Smooth muscle cell (in vitro differentiated cells): ENCODE data around the gene ACVRL1. TPM values are rescaled to one million over a fixed set of nuclear protein-coding genes. Genes with fewer than 3 reads are reported as not detected.

Source experiments
- DNase-seq: peaks from one replicate; lab custom pipeline; 2025; ENCODE audit not compliant: unreplicated experiment; lab: John Stamatoyannopoulos, UW
- H2AFZ ChIP-seq: fragments of 200-600 bp; sonication (generic); 2 replicates; pipeline ENCODE4 v1.6.0; 2016; ENCODE audit warnings: antibody characterized with exemption, low read depth, mild to moderate bottlenecking
- H3F3A ChIP-seq: fragments of 200-600 bp; sonication (generic); 2 replicates; pipeline ENCODE4 v1.6.0; 2017; ENCODE audit warnings: antibody characterized with exemption, low read depth
- H3K27ac ChIP-seq: fragments of 200-600 bp; sonication (generic); 2 replicates; pipeline ENCODE4 v1.5.1; 2016; ENCODE audit warnings: low read depth, mild to moderate bottlenecking
- H3K27me3 ChIP-seq: fragments of 200-600 bp; sonication (generic); 2 replicates; pipeline ENCODE4 v1.6.1; 2016; ENCODE audit warnings: low read depth, mild to moderate bottlenecking
- H3K36me3 ChIP-seq: fragments of 200-600 bp; sonication (generic); 2 replicates; pipeline ENCODE4 v1.5.1; 2016; ENCODE audit warnings: low read depth
- H3K4me1 ChIP-seq: fragments of 200-600 bp; sonication (generic); 2 replicates; pipeline ENCODE4 v1.5.1; 2016; ENCODE audit warnings: low read depth
- H3K4me2 ChIP-seq: fragments of 200-600 bp; sonication (generic); 2 replicates; pipeline ENCODE4 v1.6.0; 2016; ENCODE audit warnings: mild to moderate bottlenecking
- H3K4me3 ChIP-seq: fragments of 200-600 bp; sonication (generic); 2 replicates; pipeline ENCODE4 v1.5.1; 2016; ENCODE audit warnings: mild to moderate bottlenecking
- H3K79me2 ChIP-seq: fragments of 200-600 bp; sonication (generic); 2 replicates; pipeline ENCODE4 v1.6.0; 2016; ENCODE audit warnings: low read depth, mild to moderate bottlenecking
- H3K9ac ChIP-seq: fragments of 200-600 bp; sonication (generic); 2 replicates; pipeline ENCODE4 v1.6.0; 2016; ENCODE audit warnings: low read depth
- H3K9me3 ChIP-seq: fragments of 200-600 bp; sonication (generic); replicated peaks from 2 replicates; pipeline ENCODE4 v1.5.1; 2016; ENCODE audit warnings: low read depth
- H4K20me1 ChIP-seq: fragments of 200-600 bp; sonication (generic); 2 replicates; pipeline ENCODE4 v1.6.0; 2016; ENCODE audit warnings: low read depth
- CTCF ChIP-seq: fragments of 200-600 bp; sonication (generic); IDR thresholded peaks from 2 replicates; pipeline ENCODE4 v1.5.1; 2017; ENCODE audit warnings: borderline replicate concordance, mild to moderate bottlenecking, antibody characterized with exemption; ENCODE audit not compliant: insufficient read depth, poor library complexity, severe bottlenecking
- WGBS: methylation state at CpG from one replicate; pipeline ENCODE4 v1.1.7; 2016; ENCODE audit warnings: low lambda C conversion rate; 5-methylcytosine and 5-hydroxymethylcytosine counted together
- polyA plus RNA-seq: library from polyadenylated mRNA; unstranded; fragments of >200 nt; fragmentation: Nextera tagmentation; extraction: Ambion mirVana; gene quantifications from 2 replicates; pipeline ENCODE4 v1.2.1, GENCODE V29; 2016
- total RNA-seq: library from RNA; depleted of rRNA; stranded (reverse); fragments of >200 nt; gene quantifications from 2 replicates; pipeline ENCODE4 v1.2.3, GENCODE V29; 2014

ACVRL1 gene
- total and polyA plus RNA-seq, 2 experiments from 2014 or later, result 8.4 to 10.4 TPM

GRCh38 chr12:51962737-51963136 is 55.4 kb downstream of the ACVRL1 start:
- Histone ChIP-seq H3K4me3 (peak overlapping the region; percentile 7), H3K27me3 (no peaks in the 10 kb centered on the region), H3K27ac (peak overlapping the region; percentile 59), H2AFZ (no peak overlapping the region), H3K36me3 (no peaks in the 10 kb centered on the region), H3K4me1 (no peaks in the 10 kb centered on the region), H4K20me1 (peaks cover 68% of the 10 kb centered on the region), H3F3A (no peaks in the 10 kb centered on the region), H3K79me2 (peaks cover 86% of the 10 kb centered on the region), H3K9ac (no peak overlapping the region), H3K4me2 (peak overlapping the region; percentile 0), H3K9me3 (no peaks in the 10 kb centered on the region)
- DNase-seq, result no peak
- TF ChIP-seq CTCF, result no peak
- 86% methylated on average over 3 of the region's 3 CpGs for WGBS

DNA sequence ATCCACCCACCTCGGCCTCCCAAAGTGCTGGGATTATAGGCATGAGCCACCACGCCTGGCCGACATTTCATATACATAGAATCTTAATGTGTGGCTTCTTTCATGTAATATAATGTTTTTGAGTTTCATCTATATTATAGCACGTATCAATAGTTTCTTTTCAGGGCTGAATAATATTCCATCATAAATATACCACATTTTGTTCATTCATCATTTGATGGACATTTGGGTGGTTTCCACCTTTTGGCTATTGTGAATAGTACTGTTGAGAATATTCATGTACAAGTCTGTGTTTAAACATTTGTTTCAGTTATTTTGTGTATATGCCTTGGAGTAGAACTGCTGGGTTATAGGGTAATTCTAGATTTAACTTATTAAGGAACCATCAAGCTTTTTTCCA is 56.2 kb downstream of the ACVRL1 start:
- no peaks in the 10 kb centered on the region for H3K27me3 ChIP-seq
- no peak overlapping the region for H3K4me3 ChIP-seq
- TF ChIP-seq CTCF, result no peak
- peaks cover 67% of the 10 kb centered on the region for H4K20me1 ChIP-seq
- H3K27ac ChIP-seq, result no peak overlapping the region
- H3K9me3 ChIP-seq, result no peaks in the 10 kb centered on the region
- DNase-seq, result no peak
- H3K36me3 ChIP-seq, result no peaks in the 10 kb centered on the region
- H2AFZ ChIP-seq, result no peak overlapping the region
- H3F3A ChIP-seq, result no peaks in the 10 kb centered on the region
- WGBS, result 98% methylated on average over 4 of the region's 4 CpGs
- H3K9ac ChIP-seq, result no peak overlapping the region
- H3K4me2 ChIP-seq, result no peak overlapping the region
- H3K79me2 ChIP-seq, result peaks cover 87% of the 10 kb centered on the region
- H3K4me1 ChIP-seq, result no peaks in the 10 kb centered on the region

- no peaks in the 10 kb centered on the region for H3K36me3 ChIP-seq
- H3K79me2 ChIP-seq, result peaks cover 51% of the 10 kb centered on the region
- H3K27me3 ChIP-seq, result no peaks in the 10 kb centered on the region
- no peak overlapping the region for H2AFZ ChIP-seq
- no peak overlapping the region for H3K27ac ChIP-seq
- no peak overlapping the region for H3K4me3 ChIP-seq
- TF ChIP-seq CTCF, result no peak
- no peak overlapping the region for H3K4me2 ChIP-seq
- no peaks in the 10 kb centered on the region for H3K9me3 ChIP-seq
- peaks cover 28% of the 10 kb centered on the region for H3K4me1 ChIP-seq
- DNase-seq, result no peak
- H3K9ac ChIP-seq, result no peak overlapping the region
- peaks cover 10% of the 10 kb centered on the region for H3F3A ChIP-seq
- peaks cover 78% of the 10 kb centered on the region for H4K20me1 ChIP-seq
- 98% methylated on average over 2 of the region's 2 CpGs for WGBS
These were observed 62.3 kb downstream of the ACVRL1 start for GRCh38 chr12:51969643-51970042.

DNA sequence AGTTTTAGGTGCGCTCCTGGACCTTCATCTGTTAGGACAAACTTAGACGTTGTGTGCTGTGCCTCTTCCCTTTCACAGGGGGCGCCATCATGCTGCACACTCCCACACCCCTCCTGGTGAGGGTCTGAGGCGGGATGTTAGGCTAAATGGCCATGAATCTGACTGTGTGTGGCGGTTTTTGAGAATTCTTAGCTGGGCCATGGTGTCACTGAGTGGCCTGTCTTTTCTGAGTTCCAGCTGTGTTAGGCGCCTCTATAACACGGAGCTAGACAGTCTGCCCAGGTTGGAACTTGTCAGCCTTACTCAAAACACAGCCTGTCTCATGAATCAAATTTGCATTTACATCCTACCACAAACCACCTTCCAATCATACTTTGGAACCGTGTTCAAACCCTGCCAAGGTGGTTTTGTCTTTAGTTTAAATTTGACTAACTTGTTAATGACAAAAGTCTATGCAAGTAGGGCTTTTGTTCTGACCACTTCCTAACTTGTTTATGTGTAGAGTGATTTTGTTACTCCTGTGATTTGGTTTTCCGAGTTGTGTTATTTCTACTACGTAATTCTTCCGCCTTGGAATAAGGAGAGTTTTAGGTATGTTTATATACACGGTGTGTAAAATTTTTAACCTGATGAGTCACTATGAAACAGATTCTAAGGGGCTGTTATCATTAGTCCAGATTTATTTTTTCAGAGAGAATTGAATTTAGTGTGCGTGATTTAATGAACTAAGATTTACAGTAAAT is 63.8 kb downstream of the ACVRL1 start:
- peak overlapping the region; percentile 52 for H3K4me2 ChIP-seq

More for the DNA sequence above, 63.8 kb downstream of the ACVRL1 start:
- peak; percentile 54 for TF ChIP-seq CTCF
- H4K20me1 ChIP-seq, result peaks cover 90% of the 10 kb centered on the region
- no peaks in the 10 kb centered on the region for H3K36me3 ChIP-seq
- peaks cover 43% of the 10 kb centered on the region for H3K79me2 ChIP-seq
- H3K27ac ChIP-seq, result peak overlapping the region; percentile 58
- 39% methylated on average over 13 of the region's 13 CpGs for WGBS
- no peak overlapping the region for H2AFZ ChIP-seq
- no peaks in the 10 kb centered on the region for H3K27me3 ChIP-seq
- DNase-seq, result no peak
- peaks cover 31% of the 10 kb centered on the region for H3K4me1 ChIP-seq
- H3K9me3 ChIP-seq, result no peaks in the 10 kb centered on the region
- H3K9ac ChIP-seq, result no peak overlapping the region
- no peak overlapping the region for H3K4me3 ChIP-seq
- H3F3A ChIP-seq, result peaks cover 10% of the 10 kb centered on the region
